K562 (cell line): Measurements from ENCODE around the gene SFI1. TPM values are rescaled to one million over a fixed set of nuclear protein-coding genes. Genes with fewer than 3 reads are reported as not detected.
A peak's percentile ranks its signal among the peaks of the same experiment; 100 is the strongest.

Experiments
- BCOR ChIP-seq: fragments of 450-650 bp; IDR thresholded peaks from 2 replicates; pipeline ENCODE4 v1.6.1; 2016
- CREM ChIP-seq: IDR thresholded peaks from 2 replicates; pipeline ENCODE4 v1.6.1; 2014; ENCODE audit warnings: antibody characterized with exemption, low read depth
- EHMT2 ChIP-seq: fragments of 450-650 bp; IDR thresholded peaks from 2 replicates; pipeline ENCODE4 v1.6.1; 2018; ENCODE audit warnings: antibody characterized with exemption
- FOXA1 ChIP-seq: fragments of 450-650 bp; IDR thresholded peaks from 2 replicates; pipeline ENCODE4 v1.6.1; 2016; ENCODE audit warnings: mild to moderate bottlenecking, borderline replicate concordance
- FOXP1 ChIP-seq: sonication (generic); formaldehyde crosslinking; IDR thresholded peaks from 2 replicates; pipeline ENCODE4 v1.8.0; 2022; ENCODE audit warnings: mild to moderate bottlenecking, missing genetic modification reagents
- JUND ChIP-seq, 2 experiments: IDR thresholded peaks; 2 replicates in 1 of 2; 3 replicates in 1 of 2; pipeline ENCODE4 v1.6.1; 2011; ENCODE audit warnings: borderline replicate concordance in 2 of 2, low read depth in 2 of 2, low read length in 2 of 2, improper control_type of control experiment in 1 of 2, missing biosample characterization in 1 of 2, missing genetic modification characterization in 1 of 2, missing genetic modification reagents in 1 of 2
- NCOA1 ChIP-seq: fragments of 450-650 bp; IDR thresholded peaks from 2 replicates; pipeline ENCODE4 v1.6.1; 2016; ENCODE audit warnings: low read depth
- POLR2AphosphoS5 ChIP-seq: IDR thresholded peaks from 2 replicates; pipeline ENCODE4 v1.6.1; 2011; ENCODE audit warnings: mild to moderate bottlenecking, low read depth, low read length, moderate library complexity; ENCODE audit not compliant: control insufficient read depth, insufficient read depth
- SMARCA5 ChIP-seq: fragments of 450-650 bp; IDR thresholded peaks from 2 replicates; pipeline ENCODE4 v1.6.1; 2016
- SNRNP70 ChIP-seq: fragments of 200-400 bp; formaldehyde crosslinking; optimal IDR thresholded peaks from 2 replicates; pipeline ENCODE3; 2017; ENCODE audit warnings: low read depth, low read length
- SPI1 ChIP-seq: IDR thresholded peaks from 2 replicates; pipeline ENCODE4 v1.6.1; 2011; ENCODE audit warnings: low read depth, low read length, control low read depth, borderline replicate concordance
- TAF1 ChIP-seq: IDR thresholded peaks from 2 replicates; pipeline ENCODE4 v1.6.1; 2011; ENCODE audit warnings: mild to moderate bottlenecking, low read length, moderate library complexity; ENCODE audit not compliant: insufficient read depth, control insufficient read depth, severe bottlenecking; ENCODE audit errors: extremely low read depth
- TCF3 ChIP-seq: sonication (generic); formaldehyde crosslinking; IDR thresholded peaks from 2 replicates; pipeline ENCODE4 v1.4.0; 2020; ENCODE audit warnings: mild to moderate bottlenecking, missing genetic modification reagents
- TSC22D4 ChIP-seq: fragments of 450-650 bp; IDR thresholded peaks from 2 replicates; pipeline ENCODE4 v1.6.1; 2016; ENCODE audit warnings: missing genetic modification characterization, missing biosample characterization, control low read depth
- ZNF134 ChIP-seq: fragments of 250-450 bp; sonication (Bioruptor Pico); conservative IDR thresholded peaks from 2 replicates; pipeline ENCODE4 v1.4.0; 2020
- ZNF764 ChIP-seq: fragments of 250-450 bp; sonication (Bioruptor Pico); IDR thresholded peaks from 2 replicates; pipeline ENCODE4 v1.4.0; 2020; ENCODE audit warnings: low read depth, mild to moderate bottlenecking, moderate library complexity
- polyA plus RNA-seq, 8 experiments: library from polyadenylated mRNA; depleted of rRNA in 4 of 8; stranded (reverse) in 5 of 8; unstranded in 3 of 8; fragments of >200 nt; fragmentation: Nextera tagmentation in 2 of 8; fragmentation: Illumina TruSeq in 1 of 8; extraction: Ambion mirVana in 2 of 8; extraction: Trizol in 1 of 8; gene quantifications; 2 replicates each; pipeline versions ENCODE4 v1.2.1 to v1.2.3, GENCODE V29; 2011 to 2014; ENCODE audit warnings: inconsistent platforms in 1 of 8, missing spikeins in 1 of 8
- total RNA-seq, 7 experiments: library from RNA; depleted of rRNA in 6 of 7; stranded (reverse); fragments of >200 nt in 6 of 7; fragmentation: Illumina TruSeq in 2 of 7; extraction: Trizol in 2 of 7; gene quantifications; 2 replicates each; pipeline versions ENCODE4 v1.2.1 to v1.2.3, GENCODE V29; 2011 to 2021; ENCODE audit warnings: low replicate concordance in 1 of 7
- TF ChIP-seq, protein P1 (sequence below): fragments of 450-650 bp; IDR thresholded peaks from 2 replicates; pipeline ENCODE4 v1.6.1; 2017; ENCODE audit warnings: antibody characterized with exemption, mild to moderate bottlenecking
- TF ChIP-seq, protein P2 (sequence below): fragments of 450-650 bp; IDR thresholded peaks from 2 replicates; pipeline ENCODE4 v1.6.1; 2014; ENCODE audit warnings: low read depth, mild to moderate bottlenecking, moderate library complexity, borderline replicate concordance
- TF ChIP-seq, protein P3 (sequence below): fragments of 450-650 bp; IDR thresholded peaks from 2 replicates; pipeline ENCODE4 v1.6.1; 2016
- TF ChIP-seq, protein P4 (sequence below): fragments of 200-800 bp; sonication (Bioruptor generic); IDR thresholded peaks from 2 replicates; pipeline ENCODE4 v1.6.1; 2017; ENCODE audit warnings: missing genetic modification characterization, missing compliant biosample characterization

SFI1 gene
- total and polyA plus RNA-seq, 9 of the 15 experiments (the other 6 are each of a cell fraction or from before 2014, with no cell fraction given) = 3.0 to 25.6 (median 14.1) TPM

DNA sequence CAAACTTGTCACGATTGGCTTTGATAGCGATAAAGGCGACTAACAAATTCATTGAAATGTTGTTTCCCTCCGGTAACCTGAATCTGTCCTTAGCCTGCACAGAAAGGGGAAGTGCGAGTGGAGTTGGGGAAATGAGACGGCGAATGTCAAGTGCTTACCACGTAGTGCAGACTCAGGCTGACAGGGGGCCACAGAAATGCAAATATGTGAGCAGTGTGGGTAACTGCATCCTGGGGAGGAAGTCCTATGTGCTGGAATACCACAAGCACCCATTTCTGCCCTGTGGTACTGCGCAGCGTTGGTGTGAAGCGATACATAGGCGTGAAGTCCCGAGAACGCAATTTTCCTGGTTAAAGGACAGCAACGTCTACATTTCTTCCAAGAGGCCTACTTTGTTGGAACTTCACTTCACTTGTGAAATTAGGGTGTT, 5.8 kb upstream of the SFI1 start (continued):
- TF ChIP-seq, protein P1, sequence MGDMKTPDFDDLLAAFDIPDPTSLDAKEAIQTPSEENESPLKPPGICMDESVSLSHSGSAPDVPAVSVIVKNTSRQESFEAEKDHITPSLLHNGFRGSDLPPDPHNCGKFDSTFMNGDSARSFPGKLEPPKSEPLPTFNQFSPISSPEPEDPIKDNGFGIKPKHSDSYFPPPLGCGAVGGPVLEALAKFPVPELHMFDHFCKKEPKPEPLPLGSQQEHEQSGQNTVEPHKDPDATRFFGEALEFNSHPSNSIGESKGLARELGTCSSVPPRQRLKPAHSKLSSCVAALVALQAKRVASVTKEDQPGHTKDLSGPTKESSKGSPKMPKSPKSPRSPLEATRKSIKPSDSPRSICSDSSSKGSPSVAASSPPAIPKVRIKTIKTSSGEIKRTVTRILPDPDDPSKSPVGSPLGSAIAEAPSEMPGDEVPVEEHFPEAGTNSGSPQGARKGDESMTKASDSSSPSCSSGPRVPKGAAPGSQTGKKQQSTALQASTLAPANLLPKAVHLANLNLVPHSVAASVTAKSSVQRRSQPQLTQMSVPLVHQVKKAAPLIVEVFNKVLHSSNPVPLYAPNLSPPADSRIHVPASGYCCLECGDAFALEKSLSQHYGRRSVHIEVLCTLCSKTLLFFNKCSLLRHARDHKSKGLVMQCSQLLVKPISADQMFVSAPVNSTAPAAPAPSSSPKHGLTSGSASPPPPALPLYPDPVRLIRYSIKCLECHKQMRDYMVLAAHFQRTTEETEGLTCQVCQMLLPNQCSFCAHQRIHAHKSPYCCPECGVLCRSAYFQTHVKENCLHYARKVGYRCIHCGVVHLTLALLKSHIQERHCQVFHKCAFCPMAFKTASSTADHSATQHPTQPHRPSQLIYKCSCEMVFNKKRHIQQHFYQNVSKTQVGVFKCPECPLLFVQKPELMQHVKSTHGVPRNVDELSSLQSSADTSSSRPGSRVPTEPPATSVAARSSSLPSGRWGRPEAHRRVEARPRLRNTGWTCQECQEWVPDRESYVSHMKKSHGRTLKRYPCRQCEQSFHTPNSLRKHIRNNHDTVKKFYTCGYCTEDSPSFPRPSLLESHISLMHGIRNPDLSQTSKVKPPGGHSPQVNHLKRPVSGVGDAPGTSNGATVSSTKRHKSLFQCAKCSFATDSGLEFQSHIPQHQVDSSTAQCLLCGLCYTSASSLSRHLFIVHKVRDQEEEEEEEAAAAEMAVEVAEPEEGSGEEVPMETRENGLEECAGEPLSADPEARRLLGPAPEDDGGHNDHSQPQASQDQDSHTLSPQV = peak; percentile 13; the same call in 1 of the 2 replicates
- TF ChIP-seq SMARCA5 (0 out of 2 replicates have a peak, but pooled peaks have one; percentile 55), SPI1 (peak; percentile 100), FOXA1 (no peak), EHMT2 (no peak), BCOR (peak; percentile 37; the same call in 1 of the 2 replicates), TSC22D4 (tag) (no peak), NCOA1 (peak; percentile 21; the same call in 1 of the 2 replicates), ZNF764 (CRISPR knock-in tag) (no peak), TAF1 (peak; percentile 46), CREM (peak; percentile 77), POLR2AphosphoS5 (peak; percentile 30; the same call in 1 of the 2 replicates), TCF3 (CRISPR knock-in tag) (0 out of 2 replicates have a peak, but pooled peaks have one; percentile 15), JUND (IDR thresholded peaks at IDR 0.05; ENCODE audit: borderline replicate concordance, low read depth, low read length) (no peak; the same call in 1 of the 2 replicates), JUND (tag; IDR thresholded peaks at IDR 0.05; ENCODE audit: borderline replicate concordance, low read depth, low read length) (no peak; the same call in 2 of the 3 replicates), FOXP1 (CRISPR knock-in tag) (no peak), SNRNP70 (no peak), ZNF134 (CRISPR knock-in tag) (no peak)
- TF ChIP-seq, protein P2, sequence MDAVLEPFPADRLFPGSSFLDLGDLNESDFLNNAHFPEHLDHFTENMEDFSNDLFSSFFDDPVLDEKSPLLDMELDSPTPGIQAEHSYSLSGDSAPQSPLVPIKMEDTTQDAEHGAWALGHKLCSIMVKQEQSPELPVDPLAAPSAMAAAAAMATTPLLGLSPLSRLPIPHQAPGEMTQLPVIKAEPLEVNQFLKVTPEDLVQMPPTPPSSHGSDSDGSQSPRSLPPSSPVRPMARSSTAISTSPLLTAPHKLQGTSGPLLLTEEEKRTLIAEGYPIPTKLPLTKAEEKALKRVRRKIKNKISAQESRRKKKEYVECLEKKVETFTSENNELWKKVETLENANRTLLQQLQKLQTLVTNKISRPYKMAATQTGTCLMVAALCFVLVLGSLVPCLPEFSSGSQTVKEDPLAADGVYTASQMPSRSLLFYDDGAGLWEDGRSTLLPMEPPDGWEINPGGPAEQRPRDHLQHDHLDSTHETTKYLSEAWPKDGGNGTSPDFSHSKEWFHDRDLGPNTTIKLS = 0 out of 2 replicates have a peak, but pooled peaks have one; percentile 1
- TF ChIP-seq, protein P3, sequence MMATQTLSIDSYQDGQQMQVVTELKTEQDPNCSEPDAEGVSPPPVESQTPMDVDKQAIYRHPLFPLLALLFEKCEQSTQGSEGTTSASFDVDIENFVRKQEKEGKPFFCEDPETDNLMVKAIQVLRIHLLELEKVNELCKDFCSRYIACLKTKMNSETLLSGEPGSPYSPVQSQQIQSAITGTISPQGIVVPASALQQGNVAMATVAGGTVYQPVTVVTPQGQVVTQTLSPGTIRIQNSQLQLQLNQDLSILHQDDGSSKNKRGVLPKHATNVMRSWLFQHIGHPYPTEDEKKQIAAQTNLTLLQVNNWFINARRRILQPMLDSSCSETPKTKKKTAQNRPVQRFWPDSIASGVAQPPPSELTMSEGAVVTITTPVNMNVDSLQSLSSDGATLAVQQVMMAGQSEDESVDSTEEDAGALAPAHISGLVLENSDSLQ = peak; percentile 79
- TF ChIP-seq, protein P4, sequence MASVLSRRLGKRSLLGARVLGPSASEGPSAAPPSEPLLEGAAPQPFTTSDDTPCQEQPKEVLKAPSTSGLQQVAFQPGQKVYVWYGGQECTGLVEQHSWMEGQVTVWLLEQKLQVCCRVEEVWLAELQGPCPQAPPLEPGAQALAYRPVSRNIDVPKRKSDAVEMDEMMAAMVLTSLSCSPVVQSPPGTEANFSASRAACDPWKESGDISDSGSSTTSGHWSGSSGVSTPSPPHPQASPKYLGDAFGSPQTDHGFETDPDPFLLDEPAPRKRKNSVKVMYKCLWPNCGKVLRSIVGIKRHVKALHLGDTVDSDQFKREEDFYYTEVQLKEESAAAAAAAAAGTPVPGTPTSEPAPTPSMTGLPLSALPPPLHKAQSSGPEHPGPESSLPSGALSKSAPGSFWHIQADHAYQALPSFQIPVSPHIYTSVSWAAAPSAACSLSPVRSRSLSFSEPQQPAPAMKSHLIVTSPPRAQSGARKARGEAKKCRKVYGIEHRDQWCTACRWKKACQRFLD (CRISPR knock-in tag) = peak; percentile 43; the same call in 1 of the 2 replicates
